Right atrium auricular region (tissue), 2 donors: ENCODE results near the gene BYSL. TPM values are rescaled to one million over a fixed set of nuclear protein-coding genes. Genes with fewer than 3 reads are reported as not detected.

Experiments
- DNase-seq: peaks from one replicate; pipeline ENCODE4 v3.0.0-alpha.2; 2019; ENCODE audit warnings: low spot score
- H3K27ac ChIP-seq, 2 donors: fragments of 200-600 bp; sonication (generic); 1 replicate in 1 of 2; 2 replicates in 1 of 2; pipeline ENCODE4 v1.5.1; 2016 to 2019
- H3K27me3 ChIP-seq, 2 donors: fragments of 200-600 bp; sonication (generic); one replicate each; pipeline versions ENCODE4 v1.5.1 to v1.6.0; 2017 to 2019
- H3K36me3 ChIP-seq: fragments of 200-600 bp; sonication (generic); one replicate; pipeline ENCODE4 v1.5.1; 2016
- H3K4me1 ChIP-seq, 2 donors: fragments of 200-600 bp; sonication (generic); one replicate each; pipeline versions ENCODE4 v1.5.1 to v1.6.0; 2017 to 2019
- H3K4me3 ChIP-seq, 2 donors: fragments of 200-600 bp; sonication (generic); 1 replicate in 1 of 2; 2 replicates in 1 of 2; pipeline ENCODE4 v1.5.1; 2017 to 2019; ENCODE audit warnings: mild to moderate bottlenecking in 1 of 2, moderate library complexity in 1 of 2
- H3K9me3 ChIP-seq, 2 donors: fragments of 200-600 bp; sonication (generic); one replicate each; pipeline ENCODE4 v1.5.1; 2019
- CTCF ChIP-seq, 2 donors: fragments of 200-600 bp; sonication (generic); IDR thresholded peaks; one replicate each; pipeline ENCODE4 v1.5.1; 2019; ENCODE audit warnings: antibody characterized with exemption in 2 of 2
- total RNA-seq, 2 donors: library from RNA; depleted of rRNA; stranded (reverse); fragments of >200 nt; gene quantifications; one replicate each; pipeline ENCODE4 v1.1.0, GENCODE V29; 2016

The BYSL gene
- total RNA-seq, 2 donors from 2014 or later = 3.0 to 7.6 TPM

- Histone ChIP-seq H3K27me3 (no peaks in the 10 kb centered on the region), H3K36me3 (no peaks in the 10 kb centered on the region), H3K4me3 (no peak overlapping the region), H3K4me1 (peaks cover 0 to 4% of the 10 kb centered on the region in 2 donors), H3K27ac (no peak overlapping the region), H3K9me3 (no peaks in the 10 kb centered on the region)
- DNase-seq = no peak
- no peak for TF ChIP-seq CTCF (IDR thresholded peaks at IDR 0.05)
Measured at GRCh38 chr6:41964201-41964887, 43.0 kb downstream of the BYSL start.

GRCh38 chr6:41965429-41966213 is 44.3 kb downstream of the BYSL start:
- H3K4me1 ChIP-seq = peaks cover 0 to 4% of the 10 kb centered on the region in 2 donors
- no peaks in the 10 kb centered on the region for H3K36me3 ChIP-seq
- no peaks in the 10 kb centered on the region for H3K9me3 ChIP-seq
- no peaks in the 10 kb centered on the region for H3K27me3 ChIP-seq
- H3K4me3 ChIP-seq = no peak overlapping the region
- H3K27ac ChIP-seq = no peak overlapping the region
- peak; percentile 21 for DNase-seq
- TF ChIP-seq CTCF (IDR thresholded peaks at IDR 0.05) = no peak

GRCh38 chr6:41966214-41966920 is 45.1 kb downstream of the BYSL start:
- no peak for DNase-seq
- H3K9me3 ChIP-seq = no peaks in the 10 kb centered on the region
- H3K4me3 ChIP-seq = no peak overlapping the region
- H3K27ac ChIP-seq = no peak overlapping the region
- no peak for TF ChIP-seq CTCF (IDR thresholded peaks at IDR 0.05)
- H3K4me1 ChIP-seq = peaks cover 0 to 4% of the 10 kb centered on the region in 2 donors
- no peaks in the 10 kb centered on the region for H3K27me3 ChIP-seq
- H3K36me3 ChIP-seq = no peaks in the 10 kb centered on the region

- no peak for DNase-seq
Measured at GRCh38 chr6:41966961-41967311, 45.6 kb downstream of the BYSL start.

More at GRCh38 chr6:41966961-41967311, 45.6 kb downstream of the BYSL start:
- no peaks in the 10 kb centered on the region for H3K36me3 ChIP-seq
- H3K9me3 ChIP-seq = no peaks in the 10 kb centered on the region
- no peak overlapping the region for H3K27ac ChIP-seq
- H3K27me3 ChIP-seq = no peaks in the 10 kb centered on the region
- peaks cover 0 to 4% of the 10 kb centered on the region in 2 donors for H3K4me1 ChIP-seq
- H3K4me3 ChIP-seq = no peak overlapping the region
- no peak for TF ChIP-seq CTCF (IDR thresholded peaks at IDR 0.05)
